NT2/D1 (cell line): ENCODE measurements around the gene TNN.

Experiments
- SUZ12 ChIP-seq: IDR thresholded peaks from 2 replicates; pipeline ENCODE4 v1.6.1; 2011; ENCODE audit not compliant: insufficient read length, insufficient read depth; ENCODE audit errors: extremely low read depth
- ZNF274 ChIP-seq: IDR thresholded peaks from 2 replicates; pipeline ENCODE4 v1.6.1; 2011; ENCODE audit warnings: mild to moderate bottlenecking, low read depth, low read length

DNA sequence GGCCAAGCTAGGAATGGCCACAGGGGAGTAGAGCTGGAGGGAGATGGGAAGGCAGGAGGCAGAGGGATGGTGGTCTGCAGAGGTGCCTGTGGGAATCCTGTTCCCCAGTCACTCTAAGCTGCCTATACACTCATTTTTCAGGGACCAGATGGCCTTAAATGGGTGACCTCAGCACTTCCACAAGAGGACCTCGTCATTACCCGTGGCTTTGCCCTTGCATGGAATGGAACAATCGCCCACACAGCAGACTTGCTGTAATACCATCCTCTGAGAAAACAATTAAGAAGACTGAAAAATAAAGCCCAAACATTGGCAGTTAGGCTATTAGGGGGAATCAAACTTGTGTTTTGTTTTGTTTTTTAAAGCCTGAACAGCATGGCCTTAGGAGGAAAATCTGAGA is 12.9 kb upstream of the TNN start:
- no peak for TF ChIP-seq SUZ12
- no peak for TF ChIP-seq ZNF274
